ENCODE measurements around the gene CNPY1. TPM values are rescaled to one million over a fixed set of nuclear protein-coding genes. Genes with fewer than 3 reads are reported as not detected.
"Not testable (repeated sequence)": the region's sequence is repeated elsewhere in the genome, so short reads cannot be mapped to it uniquely, and the experiment has no call there.

CNPY1 gene
- total RNA-seq: not detected
- polyA plus RNA-seq: not detected
- long read RNA-seq, donor 1: 0 reads
- long read RNA-seq, donor 2: 0 reads
- long read RNA-seq, donor 3: 0 reads
- long read RNA-seq, donor 4: 0 reads
- long read RNA-seq, donor 5: 0 reads
- long read RNA-seq, donor 6: 0 reads
- long read RNA-seq, donor 7: 0 reads
- long read RNA-seq, donor 8: 0 reads
- long read RNA-seq, donor 9: 0 reads
- long read RNA-seq, donor 10: 0 reads

DNA sequence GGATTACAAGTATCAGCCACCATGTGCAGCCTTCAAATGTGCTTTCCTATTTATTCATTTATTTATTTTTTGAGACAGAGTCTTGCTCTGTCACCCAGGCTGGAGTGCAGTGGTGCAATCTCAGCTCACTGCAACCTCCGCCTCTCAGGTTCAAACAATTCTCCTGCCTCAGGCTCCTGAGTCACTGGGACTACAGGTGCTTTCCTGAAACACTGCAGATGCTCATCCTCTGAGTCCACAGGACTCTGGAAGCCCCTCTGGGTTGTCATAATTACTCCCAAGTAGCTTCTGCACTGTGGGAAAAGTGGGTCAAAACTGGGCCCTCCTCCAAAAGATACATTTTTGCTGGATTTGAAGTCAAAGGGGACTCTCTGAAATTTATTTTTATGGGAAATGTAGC, at the start of gene CNPY1:
Gene CNPY1 (minus strand): TSS at position 111 of the 400 bp plus-strand sequence. CDS start 630 bp downstream, outside the sequence.
- 73 to 88% (median 81%) methylated on average over 1 of the region's 1 CpG for WGBS, 4 donors
- H3K4me1 ChIP-seq (replicated peaks in 1 of 2); H3K9me3 ChIP-seq (replicated peaks in 1 of 3); DNase-seq; H3K4me3 ChIP-seq; H3K36me3 ChIP-seq (replicated peaks in 1 of 2); H3K27ac ChIP-seq; H3K27me3 ChIP-seq; intact Hi-C loops (cut with DNase I): not testable (repeated sequence)

GRCh38 chr7:155594961-155595366, 48.6 kb upstream of the CNPY1 start:
- H3K36me3 ChIP-seq (replicated peaks in 1 of 2): no peaks in the 10 kb centered on the region
- WGBS, 4 donors: 31 to 62% (median 52%) methylated on average over 3 of the region's 3 CpGs
- peaks cover 0 to 5% of the 10 kb centered on the region in 2 donors for H3K4me1 ChIP-seq (replicated peaks in 1 of 2)
- no peak overlapping the region for H3K4me3 ChIP-seq
- no peaks in the 10 kb centered on the region for H3K9me3 ChIP-seq (replicated peaks in 1 of 3)
- no peak for DNase-seq
- intact Hi-C loops (cut with DNase I): loop anchor here in 1 of 2 donors (5.0 kb wide), 1 partner anchor 137 kb away; no protein-coding TSS in a partner anchor
- no peak for TF ChIP-seq POLR2A (IDR thresholded peaks at IDR 0.05)
- TF ChIP-seq, protein P1, sequence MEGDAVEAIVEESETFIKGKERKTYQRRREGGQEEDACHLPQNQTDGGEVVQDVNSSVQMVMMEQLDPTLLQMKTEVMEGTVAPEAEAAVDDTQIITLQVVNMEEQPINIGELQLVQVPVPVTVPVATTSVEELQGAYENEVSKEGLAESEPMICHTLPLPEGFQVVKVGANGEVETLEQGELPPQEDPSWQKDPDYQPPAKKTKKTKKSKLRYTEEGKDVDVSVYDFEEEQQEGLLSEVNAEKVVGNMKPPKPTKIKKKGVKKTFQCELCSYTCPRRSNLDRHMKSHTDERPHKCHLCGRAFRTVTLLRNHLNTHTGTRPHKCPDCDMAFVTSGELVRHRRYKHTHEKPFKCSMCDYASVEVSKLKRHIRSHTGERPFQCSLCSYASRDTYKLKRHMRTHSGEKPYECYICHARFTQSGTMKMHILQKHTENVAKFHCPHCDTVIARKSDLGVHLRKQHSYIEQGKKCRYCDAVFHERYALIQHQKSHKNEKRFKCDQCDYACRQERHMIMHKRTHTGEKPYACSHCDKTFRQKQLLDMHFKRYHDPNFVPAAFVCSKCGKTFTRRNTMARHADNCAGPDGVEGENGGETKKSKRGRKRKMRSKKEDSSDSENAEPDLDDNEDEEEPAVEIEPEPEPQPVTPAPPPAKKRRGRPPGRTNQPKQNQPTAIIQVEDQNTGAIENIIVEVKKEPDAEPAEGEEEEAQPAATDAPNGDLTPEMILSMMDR (IDR thresholded peaks at IDR 0.05): no peak
- H3K27ac ChIP-seq: no peak overlapping the region
- peaks cover 8% of the 10 kb centered on the region for H3K27me3 ChIP-seq

DNA sequence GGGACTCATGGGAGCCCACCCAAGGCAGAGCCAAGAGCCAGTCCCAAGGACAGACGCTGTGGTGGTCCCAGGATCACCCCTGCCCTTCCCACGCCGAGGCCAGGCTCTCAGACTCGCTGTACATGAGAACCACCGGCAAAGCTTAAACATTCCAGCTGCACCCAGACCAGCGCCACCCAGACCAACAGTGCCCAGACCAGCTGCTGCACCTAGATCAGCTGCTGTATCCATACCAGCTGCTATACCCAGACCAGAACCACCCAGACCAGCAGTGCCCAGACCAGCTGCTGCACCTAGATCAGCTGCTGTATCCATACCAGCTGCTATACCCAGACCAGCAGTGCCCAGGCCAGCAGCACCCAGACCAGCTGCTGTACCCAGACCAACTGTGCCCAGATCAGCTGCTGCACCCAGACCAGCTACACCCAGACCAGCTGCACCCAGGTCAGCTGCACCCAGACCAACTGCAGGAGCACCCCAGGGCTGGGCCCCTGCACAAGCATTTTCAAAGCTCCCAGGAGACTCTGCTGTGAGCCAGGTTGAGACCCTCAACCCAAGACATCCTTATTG, 47.9 kb upstream of the CNPY1 start:
- no peak overlapping the region for H3K27ac ChIP-seq
- TF ChIP-seq, protein P1 (IDR thresholded peaks at IDR 0.05): no peak
- no peak for TF ChIP-seq POLR2A (IDR thresholded peaks at IDR 0.05)
- no peak overlapping the region for H3K4me3 ChIP-seq
- no peaks in the 10 kb centered on the region for H3K9me3 ChIP-seq (replicated peaks in 1 of 3)
- H3K27me3 ChIP-seq: peaks cover 4% of the 10 kb centered on the region
- H3K4me1 ChIP-seq (replicated peaks in 1 of 2): peaks cover 0 to 5% of the 10 kb centered on the region in 2 donors
- DNase-seq: no peak
- 71 to 83% (median 79%) methylated on average over 5 to 6 of the region's 6 CpGs for WGBS, 4 donors
- intact Hi-C loops (cut with DNase I): no loop called here
- no peaks in the 10 kb centered on the region for H3K36me3 ChIP-seq (replicated peaks in 1 of 2)

- H3K4me3 ChIP-seq: no peak overlapping the region
- TF ChIP-seq POLR2A (IDR thresholded peaks at IDR 0.05): no peak
- TF ChIP-seq, protein P1 (IDR thresholded peaks at IDR 0.05): no peak
- intact Hi-C loops (cut with DNase I): no loop called here
- WGBS, 4 donors: 57 to 69% (median 63%) methylated on average over 8 to 15 of the region's 15 CpGs
- DNase-seq: no peak
- H3K9me3 ChIP-seq (replicated peaks in 1 of 3): no peaks in the 10 kb centered on the region
- H3K36me3 ChIP-seq (replicated peaks in 1 of 2): no peaks in the 10 kb centered on the region
- no peaks in the 10 kb centered on the region for H3K27me3 ChIP-seq
- H3K27ac ChIP-seq: no peak overlapping the region
- no peaks in the 10 kb centered on the region for H3K4me1 ChIP-seq (replicated peaks in 1 of 2)
Observed at GRCh38 chr7:155593461-155594162, 47.3 kb upstream of the CNPY1 start.

Data from adrenal gland (tissue), 19 donors.